Osteoblast (primary cell): ENCODE results near the gene KRTAP5-5. TPM values are rescaled to one million over a fixed set of nuclear protein-coding genes. Genes with fewer than 3 reads are reported as not detected.
A peak's percentile ranks its signal among the peaks of the same experiment; 100 is the strongest.
"Not testable (repeated sequence)": the region's sequence is repeated elsewhere in the genome, so short reads cannot be mapped to it uniquely, and the experiment has no call there.

ENCODE experiments used
- DNase-seq: peaks from one replicate; pipeline ENCODE4 v3.0.0; 2011; ENCODE audit warnings: low spot score, mixed read lengths; ENCODE audit not compliant: insufficient read length; ENCODE audit errors: missing footprints
- H2AFZ ChIP-seq: 2 replicates; pipeline ENCODE4 v1.6.0; 2011; ENCODE audit warnings: mild to moderate bottlenecking, low read length
- H3K27ac ChIP-seq: 2 replicates; pipeline ENCODE4 v1.5.1; 2011; ENCODE audit warnings: mild to moderate bottlenecking, low read depth, low read length, moderate library complexity
- H3K27me3 ChIP-seq: 2 replicates; pipeline ENCODE4 v1.6.0; 2012; ENCODE audit warnings: mild to moderate bottlenecking, control low read depth, inconsistent platforms, low read length, moderate library complexity; ENCODE audit not compliant: insufficient read depth
- H3K36me3 ChIP-seq: 2 replicates; pipeline ENCODE4 v1.5.1; 2011; ENCODE audit warnings: mild to moderate bottlenecking, low read length, control low read depth, moderate library complexity; ENCODE audit not compliant: insufficient read depth
- H3K4me1 ChIP-seq: 2 replicates; pipeline ENCODE4 v1.5.1; 2011; ENCODE audit warnings: mild to moderate bottlenecking, low read length, control low read depth, moderate library complexity; ENCODE audit not compliant: insufficient read depth
- H3K4me2 ChIP-seq: 2 replicates; pipeline ENCODE4 v1.6.0; 2011; ENCODE audit warnings: mild to moderate bottlenecking, low read length; ENCODE audit not compliant: insufficient read depth
- H3K4me3 ChIP-seq: fragments of 200-600 bp; sonication (generic); 3 replicates; pipeline ENCODE4 v1.5.1; 2012; ENCODE audit warnings: mild to moderate bottlenecking, low read length, inconsistent platforms; ENCODE audit not compliant: insufficient read depth
- H3K79me2 ChIP-seq: 2 replicates; pipeline ENCODE4 v1.6.0; 2012; ENCODE audit warnings: mild to moderate bottlenecking, low read length, control low read depth, inconsistent platforms; ENCODE audit not compliant: insufficient read depth
- H3K9me3 ChIP-seq: 2 replicates; pipeline ENCODE4 v1.5.1; 2011; ENCODE audit warnings: low read depth, low read length, control low read depth
- H4K20me1 ChIP-seq: 2 replicates; pipeline ENCODE4 v1.6.0; 2012; ENCODE audit warnings: mild to moderate bottlenecking, low read length, control low read depth; ENCODE audit not compliant: insufficient read depth
- total RNA-seq: library from RNA; depleted of rRNA; stranded (reverse); fragments of >200 nt; gene quantifications from 2 replicates; pipeline ENCODE4 v1.2.3, GENCODE V29; 2012
- TF ChIP-seq, protein P1 (sequence below): IDR thresholded peaks from 2 replicates; pipeline ENCODE4 v1.5.1; 2011; ENCODE audit warnings: mild to moderate bottlenecking, low read depth, low read length, moderate library complexity; ENCODE audit errors: extremely low read depth

Gene KRTAP5-5
- total RNA-seq, 1 donor, result not detected

DNA sequence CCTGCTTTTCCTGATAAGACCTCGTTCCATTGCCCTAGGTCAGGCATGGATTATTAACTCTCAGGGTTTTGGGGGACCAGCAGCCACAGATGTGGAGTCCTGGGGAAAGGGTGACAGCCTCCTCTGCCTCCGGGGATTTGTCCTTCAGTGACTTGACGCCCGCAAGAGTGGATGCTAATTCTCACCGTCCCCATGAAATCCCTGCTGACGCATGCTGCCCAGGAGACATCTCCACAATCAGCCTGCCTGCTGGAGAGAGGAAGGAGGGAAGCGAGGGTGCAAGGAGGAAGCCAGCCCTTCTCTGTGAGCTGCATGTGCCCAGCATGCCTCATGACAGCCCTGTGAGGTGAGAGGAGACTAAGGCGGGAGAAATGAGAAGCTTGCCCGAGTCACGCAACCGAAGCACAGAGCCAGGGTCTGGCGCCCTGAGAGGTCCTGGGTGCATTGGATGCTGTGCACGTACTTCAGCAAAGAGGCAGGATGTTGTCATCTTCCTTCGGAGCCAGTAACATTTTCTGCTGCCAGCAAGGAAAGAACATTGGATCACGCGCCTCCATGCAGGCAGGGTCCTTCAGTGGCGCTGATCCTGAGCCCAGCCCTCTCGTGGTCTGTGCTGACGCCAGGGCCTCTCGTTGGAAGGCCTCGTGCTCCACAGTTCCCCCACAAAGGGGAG is 40.1 kb downstream of the KRTAP5-5 start:
- peaks cover 51% of the 10 kb centered on the region for H3K27me3 ChIP-seq
- H3K4me1 ChIP-seq, result no peaks in the 10 kb centered on the region
- DNase-seq, result peak; percentile 64
- H3K9me3 ChIP-seq, result no peaks in the 10 kb centered on the region
- no peaks in the 10 kb centered on the region for H3K79me2 ChIP-seq
- H3K36me3 ChIP-seq, result no peaks in the 10 kb centered on the region
- H4K20me1 ChIP-seq, result no peaks in the 10 kb centered on the region
- no peak overlapping the region for H2AFZ ChIP-seq
- H3K27ac ChIP-seq, result no peak overlapping the region
- no peak overlapping the region for H3K4me2 ChIP-seq
- no peak overlapping the region for H3K4me3 ChIP-seq
- TF ChIP-seq, protein P1, sequence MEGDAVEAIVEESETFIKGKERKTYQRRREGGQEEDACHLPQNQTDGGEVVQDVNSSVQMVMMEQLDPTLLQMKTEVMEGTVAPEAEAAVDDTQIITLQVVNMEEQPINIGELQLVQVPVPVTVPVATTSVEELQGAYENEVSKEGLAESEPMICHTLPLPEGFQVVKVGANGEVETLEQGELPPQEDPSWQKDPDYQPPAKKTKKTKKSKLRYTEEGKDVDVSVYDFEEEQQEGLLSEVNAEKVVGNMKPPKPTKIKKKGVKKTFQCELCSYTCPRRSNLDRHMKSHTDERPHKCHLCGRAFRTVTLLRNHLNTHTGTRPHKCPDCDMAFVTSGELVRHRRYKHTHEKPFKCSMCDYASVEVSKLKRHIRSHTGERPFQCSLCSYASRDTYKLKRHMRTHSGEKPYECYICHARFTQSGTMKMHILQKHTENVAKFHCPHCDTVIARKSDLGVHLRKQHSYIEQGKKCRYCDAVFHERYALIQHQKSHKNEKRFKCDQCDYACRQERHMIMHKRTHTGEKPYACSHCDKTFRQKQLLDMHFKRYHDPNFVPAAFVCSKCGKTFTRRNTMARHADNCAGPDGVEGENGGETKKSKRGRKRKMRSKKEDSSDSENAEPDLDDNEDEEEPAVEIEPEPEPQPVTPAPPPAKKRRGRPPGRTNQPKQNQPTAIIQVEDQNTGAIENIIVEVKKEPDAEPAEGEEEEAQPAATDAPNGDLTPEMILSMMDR, result no peak

DNA sequence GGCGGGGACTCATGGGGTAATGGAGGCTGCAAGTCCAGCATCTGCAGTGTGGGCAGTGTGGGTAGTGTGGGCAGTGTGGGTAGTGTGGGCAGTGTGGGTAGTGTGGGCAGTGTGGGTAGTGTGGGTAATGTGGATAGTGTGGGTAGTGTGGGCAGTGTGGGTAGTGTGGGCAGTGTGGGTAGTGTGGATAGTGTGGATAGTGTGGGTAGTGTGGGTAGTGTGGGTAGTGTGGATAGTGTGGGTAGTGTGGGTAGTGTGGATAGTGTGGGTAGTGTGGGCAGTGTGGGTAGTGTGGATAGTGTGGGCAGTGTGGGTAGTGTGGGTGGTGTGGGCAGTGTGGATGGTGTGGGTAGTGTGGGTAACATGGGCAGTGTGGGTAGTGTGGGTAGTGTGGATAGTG is 40.9 kb downstream of the KRTAP5-5 start:
- H3K4me1 ChIP-seq, H3K27ac ChIP-seq, H2AFZ ChIP-seq, DNase-seq, H3K9me3 ChIP-seq, H3K36me3 ChIP-seq, H3K79me2 ChIP-seq, H4K20me1 ChIP-seq, H3K4me2 ChIP-seq, H3K4me3 ChIP-seq: not testable (repeated sequence)
- H3K27me3 ChIP-seq, result peaks cover 58% of the 10 kb centered on the region

DNA sequence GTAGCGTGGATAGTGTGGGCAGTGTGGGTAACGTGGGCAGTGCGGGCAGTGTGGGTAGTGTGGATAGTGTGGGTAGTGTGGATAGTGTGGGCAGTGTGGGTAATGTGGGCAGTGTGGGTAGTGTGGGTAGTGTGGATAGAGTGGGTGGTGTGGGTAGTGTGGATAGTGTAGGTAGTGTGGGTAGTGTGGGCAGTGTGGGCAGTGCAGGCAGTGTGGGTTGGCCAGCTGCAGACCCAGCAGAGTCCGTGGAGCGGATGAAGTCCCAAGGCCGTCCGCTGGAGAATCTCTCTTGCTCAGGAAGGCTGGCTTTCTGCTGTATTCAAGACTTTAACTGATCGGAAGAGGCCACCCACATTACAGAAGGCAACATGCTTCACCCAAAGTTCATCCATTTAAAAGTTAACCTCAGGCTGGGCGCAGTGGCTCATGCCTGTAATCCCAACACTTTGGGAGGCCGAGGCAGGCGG is 41.4 kb downstream of the KRTAP5-5 start:
- H2AFZ ChIP-seq, result no peak overlapping the region
- no peak overlapping the region for H3K4me3 ChIP-seq
- no peaks in the 10 kb centered on the region for H3K79me2 ChIP-seq
- peaks cover 63% of the 10 kb centered on the region for H3K27me3 ChIP-seq
- TF ChIP-seq, protein P1, result no peak
- H4K20me1 ChIP-seq, result no peaks in the 10 kb centered on the region
- no peaks in the 10 kb centered on the region for H3K9me3 ChIP-seq
- DNase-seq, result no peak
- no peaks in the 10 kb centered on the region for H3K4me1 ChIP-seq
- no peak overlapping the region for H3K27ac ChIP-seq
- H3K4me2 ChIP-seq, result no peak overlapping the region
- H3K36me3 ChIP-seq, result no peaks in the 10 kb centered on the region

DNA sequence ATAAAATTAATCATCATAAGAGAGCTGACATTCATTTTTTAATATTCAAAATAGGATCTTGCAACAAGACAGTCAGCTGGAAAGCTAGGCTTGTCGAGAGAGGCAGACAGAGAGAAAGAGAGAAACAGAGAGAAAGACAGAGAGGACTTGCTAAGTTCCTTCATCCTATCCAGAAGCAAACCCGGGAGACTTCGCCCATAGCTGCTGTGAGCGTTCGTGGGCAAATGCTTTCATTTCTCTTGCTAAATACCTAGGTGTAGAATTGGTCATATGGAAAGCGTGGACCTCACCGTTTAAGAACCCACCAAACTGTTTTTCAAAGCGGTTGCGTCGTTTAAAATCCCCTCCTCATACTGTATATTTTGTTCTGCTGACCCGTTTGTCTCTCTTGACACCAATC is 42.1 kb downstream of the KRTAP5-5 start:
- no peaks in the 10 kb centered on the region for H3K36me3 ChIP-seq
- no peak for DNase-seq
- no peaks in the 10 kb centered on the region for H3K9me3 ChIP-seq
- TF ChIP-seq, protein P1, result no peak
- H3K27ac ChIP-seq, result no peak overlapping the region
- no peaks in the 10 kb centered on the region for H4K20me1 ChIP-seq
- no peaks in the 10 kb centered on the region for H3K79me2 ChIP-seq
- no peak overlapping the region for H3K4me2 ChIP-seq
- no peaks in the 10 kb centered on the region for H3K4me1 ChIP-seq
- H3K27me3 ChIP-seq, result peaks cover 70% of the 10 kb centered on the region
- H3K4me3 ChIP-seq, result no peak overlapping the region
- H2AFZ ChIP-seq, result no peak overlapping the region
